GM12878 (cell line): ENCODE results near the gene MAN2B1. TPM values are rescaled to one million over a fixed set of nuclear protein-coding genes. Genes with fewer than 3 reads are reported as not detected.

Experiments
- ATAC-seq: fragments of 200-7000 bp; cut with Tn5 transposase; 3 replicates; pipeline ENCODE4 v1.9.1; 2020; ENCODE audit warnings: mild to moderate bottlenecking, moderate library complexity
- BruUV-seq: library from RNA; stranded (reverse); fragments of 400-500 nt; replicated peaks from 2 replicates; lab custom pipeline; 2021; lab: Mats Ljungman, UMichigan
- CTCF ChIA-PET: fragments of 300-600 bp; sonication (Branson Sonifier 250); formaldehyde crosslinking; extraction: SDS; loops from one replicate; lab custom pipeline; 2021; ENCODE audit warnings: inconsistent platforms; lab: Yijun Ruan, JAX
- POLR2A ChIA-PET: fragments of 350-600 bp; formaldehyde crosslinking; extraction: SDS; loops from one replicate; lab custom pipeline; 2021; ENCODE audit warnings: inconsistent platforms; lab: Charles Lee
- RAD21 ChIA-PET: fragments of 300-600 bp; sonication (Branson Sonifier 250); formaldehyde crosslinking; loops from one replicate; lab custom pipeline; 2023; ENCODE audit warnings: antibody characterized with exemption; ENCODE audit not compliant: unreplicated experiment; lab: Charles Lee
- SMC1A ChIA-PET: fragments of 300-600 bp; sonication (Branson Sonifier 250); formaldehyde crosslinking; loops from one replicate; lab custom pipeline; 2023; ENCODE audit not compliant: unreplicated experiment, uncharacterized antibody; lab: Charles Lee
- DNase-seq: peaks from one replicate; pipeline ENCODE4 v3.0.0-alpha.2; 2011; ENCODE audit warnings: low read depth, low spot score
- FAIRE-seq: peaks from 3 replicates; lab custom pipeline; 2011; peaks lifted over from hg19 to GRCh38; lab: Jason Lieb, UNC
- H2AFZ ChIP-seq: 2 replicates; pipeline ENCODE4 v1.6.0; 2011; ENCODE audit warnings: low read depth, low read length, control low read depth; ENCODE audit not compliant: control insufficient read depth
- H3K27ac ChIP-seq: 2 replicates; pipeline ENCODE4 v1.5.1; 2011; ENCODE audit warnings: control low read depth; ENCODE audit not compliant: control insufficient read depth, insufficient read depth
- H3K27me3 ChIP-seq, 2 experiments: replicated peaks in 1 of 2; 2 replicates each; pipeline versions ENCODE4 v1.6.0 to v1.6.1; 2011; ENCODE audit warnings: low read length in 1 of 2; ENCODE audit not compliant: control insufficient read depth in 2 of 2, insufficient read depth in 2 of 2
- H3K36me3 ChIP-seq, 2 experiments: 2 replicates each; pipeline ENCODE4 v1.5.1; 2011; ENCODE audit warnings: low read length in 1 of 2; ENCODE audit not compliant: control insufficient read depth in 2 of 2, insufficient read depth in 2 of 2
- H3K4me1 ChIP-seq: 2 replicates; pipeline ENCODE4 v1.6.1; 2011; ENCODE audit warnings: mild to moderate bottlenecking, low read length, moderate library complexity, mixed read lengths; ENCODE audit not compliant: control insufficient read depth, insufficient read depth
- H3K4me2 ChIP-seq: 2 replicates; pipeline ENCODE4 v1.6.0; 2011; ENCODE audit warnings: control low read depth; ENCODE audit not compliant: control insufficient read depth, insufficient read depth
- H3K4me3 ChIP-seq: fragments of 200-600 bp; sonication (generic); 2 replicates; pipeline ENCODE4 v1.5.1; 2016
- H3K79me2 ChIP-seq: 2 replicates; pipeline ENCODE4 v1.6.0; 2011; ENCODE audit warnings: low read length; ENCODE audit not compliant: control insufficient read depth, insufficient read depth
- H3K9ac ChIP-seq: 2 replicates; pipeline ENCODE4 v1.8.0; 2011; ENCODE audit warnings: low read length, control low read depth, mixed read lengths; ENCODE audit not compliant: control insufficient read depth, insufficient read depth
- H3K9me3 ChIP-seq: replicated peaks from 3 replicates; pipeline ENCODE4 v1.5.1; 2011; ENCODE audit warnings: mild to moderate bottlenecking, low read length; ENCODE audit not compliant: control insufficient read depth, insufficient read depth
- H4K20me1 ChIP-seq: 2 replicates; pipeline ENCODE4 v1.6.0; 2011; ENCODE audit not compliant: control insufficient read depth, insufficient read depth
- ASH2L ChIP-seq: fragments of 300-600, 200-600 bp; sonication (generic); IDR thresholded peaks from 2 replicates; pipeline ENCODE4 v1.6.1; 2017; ENCODE audit warnings: low read depth, mild to moderate bottlenecking, borderline replicate concordance
- CBFB ChIP-seq: IDR thresholded peaks from 2 replicates; pipeline ENCODE4 v1.6.1; 2016; ENCODE audit warnings: antibody characterized with exemption, low read depth
- FOXM1 ChIP-seq: IDR thresholded peaks from 2 replicates; pipeline ENCODE4 v1.6.1; 2012; ENCODE audit warnings: low read depth, mild to moderate bottlenecking, inconsistent platforms, low read length, moderate library complexity
- JUNB ChIP-seq: IDR thresholded peaks from 2 replicates; pipeline ENCODE4 v1.6.1; 2016; ENCODE audit warnings: antibody characterized with exemption, mild to moderate bottlenecking
- MEF2A ChIP-seq: IDR thresholded peaks from 2 replicates; pipeline ENCODE4 v1.6.1; 2011; ENCODE audit warnings: low read depth, mild to moderate bottlenecking, low read length, moderate library complexity; ENCODE audit not compliant: insufficient read depth
- MYC ChIP-seq: IDR thresholded peaks from 2 replicates; pipeline ENCODE4 v1.6.1; 2011; ENCODE audit warnings: mild to moderate bottlenecking, low read length, moderate library complexity, inconsistent platforms; ENCODE audit not compliant: insufficient read depth, insufficient replicate concordance, insufficient read length, severe bottlenecking
- NBN ChIP-seq: fragments of 450-650 bp; IDR thresholded peaks from 2 replicates; pipeline ENCODE4 v1.6.1; 2016
- PBX3 ChIP-seq: IDR thresholded peaks from 2 replicates; pipeline ENCODE4 v1.6.1; 2011; ENCODE audit warnings: mild to moderate bottlenecking, low read depth, low read length, moderate library complexity; ENCODE audit not compliant: insufficient replicate concordance
- RCOR1 ChIP-seq: conservative IDR thresholded peaks from 2 replicates; pipeline ENCODE4 v1.6.1; 2012; ENCODE audit warnings: low read depth, low read length, improper control_type of control experiment
- SMAD1 ChIP-seq: fragments of 450-650 bp; IDR thresholded peaks from 2 replicates; pipeline ENCODE4 v1.6.1; 2018; ENCODE audit warnings: mild to moderate bottlenecking, low read depth; ENCODE audit not compliant: partially characterized antibody
- STAT1 ChIP-seq: fragments of 450-650 bp; conservative IDR thresholded peaks from 2 replicates; pipeline ENCODE4 v1.6.1; 2014; ENCODE audit warnings: antibody characterized with exemption, mild to moderate bottlenecking
- TCF7 ChIP-seq: IDR thresholded peaks from 2 replicates; pipeline ENCODE4 v1.6.1; 2014; ENCODE audit warnings: antibody characterized with exemption, borderline replicate concordance
- ZNF24 ChIP-seq: fragments of 450-650 bp; IDR thresholded peaks from 2 replicates; pipeline ENCODE4 v1.6.1; 2017; ENCODE audit warnings: antibody characterized with exemption, mild to moderate bottlenecking
- WGBS: methylation state at CpG from one replicate; pipeline ENCODE4 v1.1.6; 2016; ENCODE audit warnings: low lambda C conversion rate; ENCODE audit not compliant: insufficient replicate concordance, insufficient coverage; ENCODE audit errors: missing lambda C conversion rate; 5-methylcytosine and 5-hydroxymethylcytosine counted together
- in situ Hi-C: fragments of 300-500 bp; cut with MboI; formaldehyde crosslinking; loops from 9 replicates; pipeline ENCODE4 v1.14.3; 2018; ENCODE audit warnings: mixed read lengths
- intact Hi-C: fragments of 100-400 bp; cut with micrococcal nuclease; formaldehyde crosslinking; loops from one replicate; pipeline ENCODE4 v1.14.2; 2022; ENCODE audit not compliant: unreplicated experiment
- polyA plus RNA-seq, 11 experiments: library from polyadenylated mRNA; depleted of rRNA in 4 of 11; unstranded in 6 of 11; stranded (reverse) in 5 of 11; fragments of >200 nt; fragmentation: Nextera tagmentation in 4 of 11; fragmentation: Illumina TruSeq in 1 of 11; extraction: Ambion mirVana in 4 of 11; extraction: Trizol in 1 of 11; gene quantifications; 1 replicate in 1 of 11; 2 replicates in 10 of 11; pipeline versions ENCODE4 v1.2.1 to v1.2.3, GENCODE V29; 2011 to 2016; ENCODE audit warnings: inconsistent platforms in 2 of 11, missing spikeins in 2 of 11, low read depth in 1 of 11
- total RNA-seq, 4 experiments: library from RNA; depleted of rRNA in 3 of 4; stranded (reverse); fragments of >200 nt in 3 of 4; fragmentation: Illumina TruSeq in 1 of 4; extraction: Trizol in 1 of 4; gene quantifications; 2 replicates each; pipeline versions ENCODE4 v1.2.1 to v1.2.3, GENCODE V29; 2013 to 2021
- TF ChIP-seq, protein P1 (sequence below): fragments of 450-650 bp; formaldehyde crosslinking; IDR thresholded peaks from 2 replicates; pipeline ENCODE4 v1.5.0; 2022; ENCODE audit warnings: mild to moderate bottlenecking, missing genetic modification characterization

The MAN2B1 gene
- total and polyA plus RNA-seq, 10 of the 15 experiments (the other 5 are each of a cell fraction or from before 2014, with no cell fraction given) = 7.6 to 224 (median 81.4) TPM

- Histone ChIP-seq H3K27ac (no peak overlapping the region), H3K9me3 (no peaks in the 10 kb centered on the region), H2AFZ (no peak overlapping the region), H3K4me2 (no peak overlapping the region), H3K36me3 (peaks cover 31 to 49% of the 10 kb centered on the region in 2 experiments), H3K4me1 (no peaks in the 10 kb centered on the region), H3K4me3 (no peak overlapping the region), H3K27me3 (no peaks in the 10 kb centered on the region), H3K79me2 (no peaks in the 10 kb centered on the region), H3K9ac (no peak overlapping the region), H4K20me1 (no peaks in the 10 kb centered on the region)
- ChIA-PET POLR2A (no interaction called here), CTCF (no interaction called here), RAD21 (no interaction called here), SMC1A (no interaction called here)
- ATAC-seq = no peak
- in situ Hi-C loops = no loop called here
- no peak for FAIRE-seq
- WGBS = 97% methylated on average over 24 of the region's 29 CpGs
- no peak for DNase-seq
- TF ChIP-seq SMAD1 (no peak), PBX3 (no peak), FOXM1 (no peak), CBFB (no peak), STAT1 (no peak), TCF7 (no peak), RCOR1 (no peak), MYC (no peak), ZNF24 (no peak), NBN (no peak), ASH2L (no peak), MEF2A (no peak), JUNB (no peak)
- TF ChIP-seq, protein P1, sequence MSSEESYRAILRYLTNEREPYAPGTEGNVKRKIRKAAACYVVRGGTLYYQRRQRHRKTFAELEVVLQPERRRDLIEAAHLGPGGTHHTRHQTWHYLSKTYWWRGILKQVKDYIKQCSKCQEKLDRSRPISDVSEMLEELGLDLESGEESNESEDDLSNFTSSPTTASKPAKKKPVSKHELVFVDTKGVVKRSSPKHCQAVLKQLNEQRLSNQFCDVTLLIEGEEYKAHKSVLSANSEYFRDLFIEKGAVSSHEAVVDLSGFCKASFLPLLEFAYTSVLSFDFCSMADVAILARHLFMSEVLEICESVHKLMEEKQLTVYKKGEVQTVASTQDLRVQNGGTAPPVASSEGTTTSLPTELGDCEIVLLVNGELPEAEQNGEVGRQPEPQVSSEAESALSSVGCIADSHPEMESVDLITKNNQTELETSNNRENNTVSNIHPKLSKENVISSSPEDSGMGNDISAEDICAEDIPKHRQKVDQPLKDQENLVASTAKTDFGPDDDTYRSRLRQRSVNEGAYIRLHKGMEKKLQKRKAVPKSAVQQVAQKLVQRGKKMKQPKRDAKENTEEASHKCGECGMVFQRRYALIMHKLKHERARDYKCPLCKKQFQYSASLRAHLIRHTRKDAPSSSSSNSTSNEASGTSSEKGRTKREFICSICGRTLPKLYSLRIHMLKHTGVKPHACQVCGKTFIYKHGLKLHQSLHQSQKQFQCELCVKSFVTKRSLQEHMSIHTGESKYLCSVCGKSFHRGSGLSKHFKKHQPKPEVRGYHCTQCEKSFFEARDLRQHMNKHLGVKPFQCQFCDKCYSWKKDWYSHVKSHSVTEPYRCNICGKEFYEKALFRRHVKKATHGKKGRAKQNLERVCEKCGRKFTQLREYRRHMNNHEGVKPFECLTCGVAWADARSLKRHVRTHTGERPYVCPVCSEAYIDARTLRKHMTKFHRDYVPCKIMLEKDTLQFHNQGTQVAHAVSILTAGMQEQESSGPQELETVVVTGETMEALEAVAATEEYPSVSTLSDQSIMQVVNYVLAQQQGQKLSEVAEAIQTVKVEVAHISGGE (CRISPR knock-in tag) = no peak
- no TSS peak for BruUV-seq
- intact Hi-C loops = no loop called here
These were observed 39.3 kb upstream of the MAN2B1 start for GRCh38 chr19:12705654-12706331.
